ENCODE data around the gene FOXI1. TPM values are rescaled to one million over a fixed set of nuclear protein-coding genes. Genes with fewer than 3 reads are reported as not detected.
"Not testable (repeated sequence)": the region's sequence is repeated elsewhere in the genome, so short reads cannot be mapped to it uniquely, and the experiment has no call there.

Gene FOXI1
- total RNA-seq, 1 donor from 2014 or later: not detected

- Histone ChIP-seq H3K4me3 (ENCODE audit: low read depth, low read length) (no peak overlapping the region), H3K27me3 (ENCODE audit: control insufficient read depth, insufficient read depth, low read length) (no peaks in the 10 kb centered on the region), H3K36me3 (ENCODE audit: control insufficient read depth, insufficient read depth, low read length) (no peaks in the 10 kb centered on the region)
- DNase-seq (ENCODE audit: low read depth): no peak
- FAIRE-seq: no peak
- TF ChIP-seq CTCF (IDR thresholded peaks at IDR 0.05; ENCODE audit: insufficient read depth, low read length, severe bottlenecking): no peak
Measured at GRCh38 chr5:170138273-170138672, 32.6 kb downstream of the FOXI1 start.

GRCh38 chr5:170139786-170140335 is 34.2 kb downstream of the FOXI1 start:
- H3K4me3 ChIP-seq (ENCODE audit: low read depth, low read length): no peak overlapping the region
- DNase-seq (ENCODE audit: low read depth): no peak
- FAIRE-seq: peak; percentile 70
- H3K36me3 ChIP-seq (ENCODE audit: control insufficient read depth, insufficient read depth, low read length): no peaks in the 10 kb centered on the region
- H3K27me3 ChIP-seq (ENCODE audit: control insufficient read depth, insufficient read depth, low read length): no peaks in the 10 kb centered on the region
- TF ChIP-seq CTCF (IDR thresholded peaks at IDR 0.05; ENCODE audit: insufficient read depth, low read length, severe bottlenecking): no peak

GRCh38 chr5:170141196-170141595 is 35.5 kb downstream of the FOXI1 start:
- not testable (repeated sequence) for DNase-seq (ENCODE audit: low read depth); H3K4me3 ChIP-seq (ENCODE audit: low read depth, low read length); H3K36me3 ChIP-seq (ENCODE audit: control insufficient read depth, insufficient read depth, low read length); FAIRE-seq; H3K27me3 ChIP-seq (ENCODE audit: control insufficient read depth, insufficient read depth, low read length)

DNA sequence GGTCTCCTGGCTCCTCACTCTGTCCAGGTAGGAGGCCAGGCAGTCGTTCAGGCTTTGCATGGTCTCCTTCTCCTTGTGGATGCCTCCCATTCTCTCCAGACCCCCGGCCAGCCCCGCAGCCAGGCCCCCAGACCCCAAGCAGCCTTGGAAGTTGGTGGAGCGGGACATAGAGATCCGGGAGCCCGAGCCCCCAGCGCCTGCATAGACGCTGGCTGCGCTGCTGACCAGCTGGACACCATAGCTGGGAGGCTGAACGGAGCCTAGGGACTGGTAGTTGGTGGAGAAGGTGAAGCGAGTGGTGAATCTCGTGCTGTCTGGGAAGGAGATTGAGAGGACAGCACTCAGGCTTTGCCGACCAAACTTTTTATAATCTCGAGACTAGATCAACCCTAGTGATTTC is 35.9 kb downstream of the FOXI1 start:
- no peak for DNase-seq (ENCODE audit: low read depth)
- FAIRE-seq: no peak

DNA sequence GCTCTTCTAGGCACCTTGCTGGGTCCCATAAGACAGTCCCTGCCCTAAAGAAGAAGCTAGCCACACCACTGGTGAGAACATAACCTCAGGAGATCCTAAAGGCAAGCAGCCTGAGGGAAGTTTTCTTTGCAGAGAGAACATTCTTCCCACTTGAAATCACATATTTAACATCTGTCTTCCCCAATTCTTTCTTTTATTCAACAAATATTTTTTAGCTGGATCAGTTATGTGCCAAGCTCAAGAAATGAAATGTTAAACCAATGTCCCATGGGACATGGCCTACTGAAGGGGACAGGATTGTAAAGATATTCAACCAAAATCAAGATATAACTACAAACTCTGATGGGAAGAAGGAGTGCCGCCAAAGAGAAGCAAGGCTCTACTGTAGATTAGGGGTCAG is 36.5 kb downstream of the FOXI1 start:
- FAIRE-seq (no peak), DNase-seq (ENCODE audit: low read depth) (no peak)
- no peaks in the 10 kb centered on the region for H3K27me3 ChIP-seq (ENCODE audit: control insufficient read depth, insufficient read depth, low read length)
- H3K36me3 ChIP-seq (ENCODE audit: control insufficient read depth, insufficient read depth, low read length): no peaks in the 10 kb centered on the region
- no peak for TF ChIP-seq CTCF (IDR thresholded peaks at IDR 0.05; ENCODE audit: insufficient read depth, low read length, severe bottlenecking)
- no peak overlapping the region for H3K4me3 ChIP-seq (ENCODE audit: low read depth, low read length)

More for the DNA sequence above, 35.9 kb downstream of the FOXI1 start:
- Histone ChIP-seq H3K4me3 (ENCODE audit: low read depth, low read length) (no peak overlapping the region), H3K36me3 (ENCODE audit: control insufficient read depth, insufficient read depth, low read length) (no peaks in the 10 kb centered on the region), H3K27me3 (ENCODE audit: control insufficient read depth, insufficient read depth, low read length) (no peaks in the 10 kb centered on the region)
- TF ChIP-seq CTCF (IDR thresholded peaks at IDR 0.05; ENCODE audit: insufficient read depth, low read length, severe bottlenecking): no peak

- DNase-seq (ENCODE audit: low read depth) (no peak), FAIRE-seq (no peak)
- H3K27me3 ChIP-seq (ENCODE audit: control insufficient read depth, insufficient read depth, low read length): no peaks in the 10 kb centered on the region
- TF ChIP-seq CTCF (IDR thresholded peaks at IDR 0.05; ENCODE audit: insufficient read depth, low read length, severe bottlenecking): no peak
- no peak overlapping the region for H3K4me3 ChIP-seq (ENCODE audit: low read depth, low read length)
- H3K36me3 ChIP-seq (ENCODE audit: control insufficient read depth, insufficient read depth, low read length): no peaks in the 10 kb centered on the region
Measured at GRCh38 chr5:170143091-170143490, 37.4 kb downstream of the FOXI1 start.
